Panc1 (cell line): ENCODE results near the gene RETREG1. TPM values are rescaled to one million over a fixed set of nuclear protein-coding genes. Genes with fewer than 3 reads are reported as not detected.

ENCODE experiments used
- ATAC-seq: fragments of 200-7000 bp; cut with Tn5 transposase; 2 replicates; pipeline ENCODE4 v1.9.1; 2020; ENCODE audit warnings: mild to moderate bottlenecking, moderate library complexity
- BruUV-seq: library from RNA; stranded (reverse); fragments of 400-500 nt; replicated peaks from 2 replicates; lab custom pipeline; 2021; lab: Mats Ljungman, UMichigan
- CTCF ChIA-PET: fragments of 300-600 bp; sonication (Branson Sonifier 250); formaldehyde crosslinking; loops from one replicate; lab custom pipeline; 2022; ENCODE audit warnings: antibody characterized with exemption; lab: Charles Lee
- POLR2A ChIA-PET: fragments of 300-600 bp; sonication (Branson Sonifier 250); formaldehyde crosslinking; loops from one replicate; lab custom pipeline; 2022; ENCODE audit warnings: antibody characterized with exemption; lab: Charles Lee
- DNase-seq: peaks from one replicate; pipeline ENCODE4 v3.0.0-alpha.2; 2010; ENCODE audit warnings: low read depth, low spot score
- H3K27ac ChIP-seq: 2 replicates; pipeline ENCODE4 v1.5.1; 2011; ENCODE audit warnings: mild to moderate bottlenecking, low read length, inconsistent platforms
- H3K27me3 ChIP-seq: fragments of 200-500 bp; sonication (Bioruptor generic); 2 replicates; pipeline ENCODE4 v1.6.0; 2014; ENCODE audit warnings: low read length, inconsistent platforms; ENCODE audit not compliant: control insufficient read depth, insufficient read depth
- H3K36me3 ChIP-seq: fragments of 200-500 bp; sonication (Bioruptor generic); 2 replicates; pipeline ENCODE4 v1.5.1; 2014; ENCODE audit warnings: inconsistent platforms, mild to moderate bottlenecking, low read length, moderate library complexity; ENCODE audit not compliant: control insufficient read depth, insufficient read depth
- H3K4me1 ChIP-seq: 2 replicates; pipeline ENCODE4 v1.5.1; 2011; ENCODE audit warnings: inconsistent platforms, mild to moderate bottlenecking, low read length, moderate library complexity; ENCODE audit not compliant: control insufficient read depth, insufficient read depth
- H3K4me3 ChIP-seq, 2 experiments: 2 replicates each; pipeline ENCODE4 v1.5.1; 2011 to 2012; ENCODE audit warnings: low read depth in 2 of 2, low read length in 2 of 2, mild to moderate bottlenecking in 2 of 2, inconsistent platforms in 1 of 2, moderate library complexity in 1 of 2
- H3K9me3 ChIP-seq: fragments of 200-500 bp; sonication (Bioruptor generic); 2 replicates; pipeline ENCODE4 v1.5.1; 2014; ENCODE audit warnings: low read depth, mild to moderate bottlenecking, inconsistent platforms, low read length, moderate library complexity; ENCODE audit not compliant: control insufficient read depth, insufficient read depth
- POLR2AphosphoS5 ChIP-seq: IDR thresholded peaks from 2 replicates; pipeline ENCODE4 v1.6.1; 2012; ENCODE audit warnings: mild to moderate bottlenecking, low read depth, low read length, moderate library complexity
- SIN3A ChIP-seq: IDR thresholded peaks from 2 replicates; pipeline ENCODE4 v1.6.1; 2012; ENCODE audit warnings: low read depth, mild to moderate bottlenecking, low read length, moderate library complexity, borderline replicate concordance; ENCODE audit not compliant: insufficient read depth
- TCF7L2 ChIP-seq: IDR thresholded peaks from 2 replicates; pipeline ENCODE4 v1.6.1; 2011; ENCODE audit warnings: mild to moderate bottlenecking, low read depth, low read length, inconsistent platforms
- in situ Hi-C: cut with HindIII; loops from 2 replicates; pipeline ENCODE4 v1.10.0; 2016; ENCODE audit warnings: low sequenced_read_pairs, low pct_unique_long_range_greater_than_20kb
- intact Hi-C: fragments of 100-400 bp; cut with micrococcal nuclease; formaldehyde crosslinking; loops from one replicate; pipeline ENCODE4 v1.10.0; 2022; ENCODE audit not compliant: unreplicated experiment
- total RNA-seq: library from RNA; stranded (reverse); gene quantifications from one replicate; pipeline ENCODE4 v1.2.1, GENCODE V29; 2021; ENCODE audit not compliant: unreplicated experiment
- TF ChIP-seq, protein P1 (sequence below): fragments of 450-650 bp; IDR thresholded peaks from 2 replicates; pipeline ENCODE4 v1.5.1; 2017; ENCODE audit warnings: mild to moderate bottlenecking
- TF ChIP-seq, protein P2 (sequence below), 2 experiments: IDR thresholded peaks; 2 replicates each; pipeline ENCODE4 v1.6.1; 2011 to 2012; ENCODE audit warnings: low read depth in 2 of 2, control low read depth in 1 of 2, low read length in 1 of 2, mild to moderate bottlenecking in 1 of 2, moderate library complexity in 1 of 2; ENCODE audit not compliant: insufficient read depth in 1 of 2

RETREG1 gene
- total RNA-seq, 1 experiment from 2014 or later: 0.74 TPM

DNA sequence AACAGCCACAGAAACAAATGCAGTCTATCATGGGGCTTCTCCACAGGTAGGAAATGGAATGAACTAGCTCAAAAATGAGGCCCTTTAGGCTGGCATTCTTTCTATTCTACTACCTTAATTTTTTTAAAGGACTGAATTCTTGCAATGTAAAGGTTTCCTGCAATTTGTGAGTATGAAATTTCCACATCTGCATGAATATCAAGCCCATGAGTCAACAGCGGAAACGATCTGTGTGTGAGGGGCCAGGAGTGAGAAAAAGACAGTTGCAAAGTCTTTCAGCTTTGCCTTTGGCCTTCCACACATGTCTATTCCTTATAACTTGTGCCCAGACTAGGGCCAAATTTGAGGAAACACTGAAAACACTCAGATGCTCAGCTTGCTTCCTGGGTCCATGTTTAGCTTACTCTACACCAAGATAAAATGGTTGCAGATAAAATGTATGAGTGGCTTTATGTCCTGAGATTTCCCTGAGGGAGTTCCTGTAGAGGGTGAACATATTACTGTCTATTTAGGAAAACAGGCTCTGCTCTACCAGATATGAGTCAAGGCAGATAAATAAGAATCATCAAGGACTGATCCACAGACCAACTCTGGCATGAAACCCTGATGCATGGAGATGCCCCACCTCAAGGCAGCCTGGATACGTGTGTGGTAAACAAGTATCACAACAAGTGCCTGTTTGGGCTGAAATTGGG is 46.5 kb downstream of the RETREG1 start:
- no peak for ATAC-seq
- peaks cover 3% of the 10 kb centered on the region; the same call in 1 of the 2 replicates for H3K4me1 ChIP-seq
- in situ Hi-C loops: no loop called here
- peaks cover 3% of the 10 kb centered on the region; the same call in 1 of the 2 replicates for H3K27me3 ChIP-seq
- H3K9me3 ChIP-seq: no peaks in the 10 kb centered on the region
- H3K27ac ChIP-seq: no peak overlapping the region
- H3K36me3 ChIP-seq: no peaks in the 10 kb centered on the region
- no TSS peak for BruUV-seq
- H3K4me3 ChIP-seq: no peak overlapping the region
- CTCF ChIA-PET: no interaction called here
- TF ChIP-seq SIN3A (no peak), POLR2AphosphoS5 (no peak), TCF7L2 (no peak)
- TF ChIP-seq, protein P1, sequence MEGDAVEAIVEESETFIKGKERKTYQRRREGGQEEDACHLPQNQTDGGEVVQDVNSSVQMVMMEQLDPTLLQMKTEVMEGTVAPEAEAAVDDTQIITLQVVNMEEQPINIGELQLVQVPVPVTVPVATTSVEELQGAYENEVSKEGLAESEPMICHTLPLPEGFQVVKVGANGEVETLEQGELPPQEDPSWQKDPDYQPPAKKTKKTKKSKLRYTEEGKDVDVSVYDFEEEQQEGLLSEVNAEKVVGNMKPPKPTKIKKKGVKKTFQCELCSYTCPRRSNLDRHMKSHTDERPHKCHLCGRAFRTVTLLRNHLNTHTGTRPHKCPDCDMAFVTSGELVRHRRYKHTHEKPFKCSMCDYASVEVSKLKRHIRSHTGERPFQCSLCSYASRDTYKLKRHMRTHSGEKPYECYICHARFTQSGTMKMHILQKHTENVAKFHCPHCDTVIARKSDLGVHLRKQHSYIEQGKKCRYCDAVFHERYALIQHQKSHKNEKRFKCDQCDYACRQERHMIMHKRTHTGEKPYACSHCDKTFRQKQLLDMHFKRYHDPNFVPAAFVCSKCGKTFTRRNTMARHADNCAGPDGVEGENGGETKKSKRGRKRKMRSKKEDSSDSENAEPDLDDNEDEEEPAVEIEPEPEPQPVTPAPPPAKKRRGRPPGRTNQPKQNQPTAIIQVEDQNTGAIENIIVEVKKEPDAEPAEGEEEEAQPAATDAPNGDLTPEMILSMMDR: no peak
- TF ChIP-seq, protein P2, sequence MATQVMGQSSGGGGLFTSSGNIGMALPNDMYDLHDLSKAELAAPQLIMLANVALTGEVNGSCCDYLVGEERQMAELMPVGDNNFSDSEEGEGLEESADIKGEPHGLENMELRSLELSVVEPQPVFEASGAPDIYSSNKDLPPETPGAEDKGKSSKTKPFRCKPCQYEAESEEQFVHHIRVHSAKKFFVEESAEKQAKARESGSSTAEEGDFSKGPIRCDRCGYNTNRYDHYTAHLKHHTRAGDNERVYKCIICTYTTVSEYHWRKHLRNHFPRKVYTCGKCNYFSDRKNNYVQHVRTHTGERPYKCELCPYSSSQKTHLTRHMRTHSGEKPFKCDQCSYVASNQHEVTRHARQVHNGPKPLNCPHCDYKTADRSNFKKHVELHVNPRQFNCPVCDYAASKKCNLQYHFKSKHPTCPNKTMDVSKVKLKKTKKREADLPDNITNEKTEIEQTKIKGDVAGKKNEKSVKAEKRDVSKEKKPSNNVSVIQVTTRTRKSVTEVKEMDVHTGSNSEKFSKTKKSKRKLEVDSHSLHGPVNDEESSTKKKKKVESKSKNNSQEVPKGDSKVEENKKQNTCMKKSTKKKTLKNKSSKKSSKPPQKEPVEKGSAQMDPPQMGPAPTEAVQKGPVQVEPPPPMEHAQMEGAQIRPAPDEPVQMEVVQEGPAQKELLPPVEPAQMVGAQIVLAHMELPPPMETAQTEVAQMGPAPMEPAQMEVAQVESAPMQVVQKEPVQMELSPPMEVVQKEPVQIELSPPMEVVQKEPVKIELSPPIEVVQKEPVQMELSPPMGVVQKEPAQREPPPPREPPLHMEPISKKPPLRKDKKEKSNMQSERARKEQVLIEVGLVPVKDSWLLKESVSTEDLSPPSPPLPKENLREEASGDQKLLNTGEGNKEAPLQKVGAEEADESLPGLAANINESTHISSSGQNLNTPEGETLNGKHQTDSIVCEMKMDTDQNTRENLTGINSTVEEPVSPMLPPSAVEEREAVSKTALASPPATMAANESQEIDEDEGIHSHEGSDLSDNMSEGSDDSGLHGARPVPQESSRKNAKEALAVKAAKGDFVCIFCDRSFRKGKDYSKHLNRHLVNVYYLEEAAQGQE (IDR thresholded peaks at IDR 0.05; ENCODE audit: insufficient read depth in 1 of 2, low read depth in 2 of 2, low read length in 1 of 2): no peak
- intact Hi-C loops: no loop called here
- no peak for DNase-seq
- POLR2A ChIA-PET: no interaction called here

DNA sequence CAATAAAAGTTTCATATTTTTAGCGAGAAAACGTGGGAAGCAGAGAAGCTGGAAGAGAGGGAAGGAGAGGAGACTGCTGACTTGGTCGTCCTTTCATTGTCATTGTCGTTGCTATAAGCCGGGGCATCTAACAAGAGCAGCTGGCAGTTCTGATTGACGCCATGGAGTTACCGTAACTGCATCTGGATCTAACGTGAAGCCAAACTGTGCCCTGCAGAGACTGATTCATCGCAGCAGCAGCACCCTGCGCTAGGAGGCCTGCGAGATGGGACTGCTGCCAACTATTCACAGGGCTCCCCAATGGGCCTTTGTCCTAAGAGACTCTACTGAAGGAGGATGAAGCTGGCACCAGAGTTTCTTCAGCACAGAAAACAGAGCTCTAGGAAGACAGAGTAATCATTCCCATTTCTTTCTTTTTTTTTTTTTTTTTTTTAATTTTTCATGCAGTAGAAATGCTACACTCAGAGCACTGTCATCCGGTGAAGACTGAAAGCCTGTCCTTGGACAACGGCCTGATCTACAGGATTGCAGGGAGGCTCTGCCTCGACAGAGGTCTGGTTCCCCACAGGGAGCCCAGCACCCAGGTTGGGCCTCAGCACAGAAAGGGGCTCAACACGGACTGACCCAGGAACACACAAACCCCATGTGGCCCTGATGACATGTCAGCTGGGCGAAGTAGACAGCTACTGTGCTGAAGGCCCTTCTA is 47.8 kb downstream of the RETREG1 start:
- Histone ChIP-seq H3K36me3 (no peaks in the 10 kb centered on the region), H3K4me3 (no peak overlapping the region), H3K9me3 (no peaks in the 10 kb centered on the region), H3K27ac (no peak overlapping the region), H3K4me1 (no peaks in the 10 kb centered on the region), H3K27me3 (peaks cover 3% of the 10 kb centered on the region)
- ATAC-seq (no peak), DNase-seq (no peak)
- ChIA-PET POLR2A (no interaction called here), CTCF (no interaction called here)
- BruUV-seq: no TSS peak
- in situ Hi-C loops: no loop called here
- intact Hi-C loops: no loop called here
- TF ChIP-seq TCF7L2 (no peak), POLR2AphosphoS5 (no peak), SIN3A (no peak)
- TF ChIP-seq, protein P2 (IDR thresholded peaks at IDR 0.05; ENCODE audit: insufficient read depth in 1 of 2, low read depth in 2 of 2, low read length in 1 of 2): no peak
- TF ChIP-seq, protein P1: no peak
